ENCODE measurements around the gene SCRN3.
"Not testable (repeated sequence)": the region's sequence is repeated elsewhere in the genome, so short reads cannot be mapped to it uniquely, and the experiment has no call there.

The SCRN3 gene

DNA sequence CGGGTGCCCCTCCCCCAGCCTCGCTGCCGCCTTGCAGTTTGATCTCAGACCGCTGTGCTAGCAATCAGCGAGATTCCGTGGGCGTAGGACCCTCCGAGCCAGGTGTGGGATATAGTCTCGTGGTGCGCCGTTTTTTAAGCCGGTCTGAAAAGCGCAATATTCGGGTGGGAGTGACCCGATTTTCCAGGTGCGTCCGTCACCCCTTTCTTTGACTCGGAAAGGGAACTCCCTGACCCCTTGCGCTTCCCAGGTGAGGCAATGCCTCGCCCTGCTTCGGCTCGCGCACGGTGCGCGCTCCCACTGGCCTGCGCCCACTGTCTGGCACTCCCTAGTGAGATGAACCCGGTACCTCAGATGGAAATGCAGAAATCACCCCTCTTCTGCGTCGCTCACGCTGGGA is 14.5 kb downstream of the SCRN3 start:
- not testable (repeated sequence) for DNase-seq

DNA sequence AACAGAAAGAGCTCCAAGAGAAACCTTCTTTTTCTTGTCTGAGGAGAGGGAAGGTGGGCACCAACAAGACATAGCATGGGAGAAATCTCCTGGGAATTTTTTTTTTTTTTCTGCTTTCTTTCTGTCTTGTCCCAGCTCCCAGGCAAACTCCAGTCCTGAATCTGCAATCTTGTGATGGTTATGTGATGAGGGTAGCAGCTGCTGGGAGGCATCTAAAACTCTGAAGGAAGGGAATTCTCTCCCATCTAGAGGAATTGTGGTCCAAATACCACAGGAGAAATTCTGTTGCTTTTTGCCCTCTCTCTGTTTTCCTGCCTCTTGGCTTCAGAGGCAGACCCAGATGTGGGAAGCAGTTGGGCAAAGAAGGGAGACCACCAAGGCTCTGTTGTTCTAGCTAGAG is 16.7 kb downstream of the SCRN3 start:
- DNase-seq: no peak

DNA sequence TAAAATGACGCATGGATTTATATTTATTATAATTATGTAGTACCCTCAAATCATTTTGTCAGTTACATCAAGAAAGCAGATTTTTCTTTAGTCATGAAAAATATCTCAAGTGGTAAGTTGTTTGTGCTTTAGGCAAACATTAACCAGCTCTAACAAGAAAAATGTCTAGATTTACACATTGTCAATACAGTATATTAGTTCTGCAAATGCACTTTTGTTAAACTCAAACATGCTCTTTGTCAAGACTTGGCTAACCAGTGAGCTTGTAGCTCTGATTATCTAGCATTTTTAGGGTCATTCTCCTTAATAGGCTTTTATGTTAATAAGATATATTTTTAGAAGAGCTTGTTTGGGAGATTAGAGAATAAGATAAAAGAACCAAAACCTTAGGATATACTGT is 32.7 kb downstream of the SCRN3 start:
- no peak for DNase-seq

DNA sequence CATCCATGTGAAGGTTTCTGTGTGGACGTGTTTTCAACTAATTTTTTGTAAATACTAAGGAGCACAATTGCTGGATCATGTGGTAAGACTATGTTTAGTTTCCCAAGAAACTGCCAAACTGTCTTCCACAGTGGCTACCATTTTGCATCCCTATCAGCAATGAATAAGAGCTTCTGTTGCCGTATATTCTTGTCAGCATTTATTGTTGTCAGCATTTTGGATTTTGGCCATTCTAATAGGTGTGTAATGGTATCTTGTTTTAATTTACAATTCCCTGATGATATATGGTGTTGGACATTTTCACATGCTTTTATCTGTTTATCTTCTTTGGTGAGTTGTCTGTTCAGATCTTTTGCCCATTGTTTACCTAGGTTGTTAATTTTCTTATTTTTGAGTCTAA is 34.5 kb downstream of the SCRN3 start:
- DNase-seq: no peak

DNA sequence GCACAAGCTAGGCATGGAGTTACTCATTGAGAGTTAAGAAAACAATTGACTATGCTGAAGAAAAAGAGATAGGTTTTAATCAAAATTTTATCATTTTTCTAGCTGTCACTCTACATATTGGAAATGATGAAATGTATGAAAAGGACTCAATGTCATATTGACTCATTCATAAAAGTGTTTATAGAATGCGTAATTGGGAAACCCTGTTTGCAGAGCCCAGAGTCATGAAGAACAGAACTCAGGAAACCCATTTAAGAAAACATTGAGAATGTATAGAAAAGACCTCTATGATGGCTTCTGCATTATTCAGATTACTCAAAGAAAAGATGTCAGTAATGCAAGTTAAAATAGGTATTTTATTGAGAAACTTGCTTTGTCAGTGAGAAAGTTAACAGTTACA is 36.4 kb downstream of the SCRN3 start:
- DNase-seq: no peak

DNA sequence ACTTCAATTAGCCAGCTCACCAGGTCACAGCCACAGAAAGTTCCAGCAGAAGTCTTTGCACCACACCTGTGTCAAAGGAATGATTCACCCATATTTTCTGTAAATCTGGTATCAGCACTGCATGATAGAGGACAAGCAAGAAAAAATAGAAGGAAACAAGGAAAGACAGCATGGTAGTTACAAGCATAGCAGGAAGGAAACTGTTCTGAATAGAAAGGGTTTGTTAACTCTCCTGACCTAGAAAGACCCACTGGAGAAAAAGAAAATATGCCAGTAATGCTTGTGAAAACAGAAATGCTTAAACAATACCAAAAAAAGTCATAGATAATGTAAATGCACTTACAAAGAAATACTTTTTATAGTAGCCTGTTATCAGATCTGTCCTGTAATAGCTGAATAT is 40.8 kb downstream of the SCRN3 start:
- no peak for DNase-seq

DNA sequence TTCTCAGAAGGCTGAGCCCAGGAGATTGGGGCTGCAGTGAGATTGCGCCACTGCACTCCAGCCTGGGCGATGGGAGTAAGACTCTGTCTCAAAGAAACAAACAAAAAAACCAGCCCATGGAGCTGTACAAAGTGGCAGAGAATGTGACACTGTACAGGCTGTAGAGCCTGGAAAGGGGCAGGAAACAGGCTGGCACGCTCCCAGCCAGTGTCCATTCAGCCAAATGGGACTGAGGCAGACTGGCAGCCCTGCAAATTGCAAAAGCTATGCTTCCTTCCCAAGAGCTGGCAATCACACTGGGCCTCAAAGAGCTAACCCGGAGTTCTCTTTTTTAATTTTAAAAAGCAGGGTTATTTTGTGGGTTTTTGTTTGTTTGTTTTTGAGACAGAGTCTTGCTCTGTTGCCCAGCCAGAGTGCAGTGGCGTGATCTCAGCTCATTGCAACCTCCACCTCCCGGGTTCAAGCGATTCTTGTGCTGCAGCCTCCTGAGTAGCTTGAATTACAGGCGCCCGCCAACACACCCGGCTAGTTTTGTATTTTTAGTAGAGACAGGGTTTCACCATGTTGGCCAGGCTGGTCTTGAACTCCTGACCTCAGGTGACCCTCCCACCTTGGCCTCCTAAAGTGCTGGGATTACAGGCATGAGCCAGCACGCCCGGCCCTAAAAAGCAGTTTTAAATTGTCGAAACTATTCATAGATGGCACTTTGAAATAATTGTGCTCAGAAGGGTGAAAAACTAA is 42.8 kb downstream of the SCRN3 start:
- no peak for DNase-seq

DNA sequence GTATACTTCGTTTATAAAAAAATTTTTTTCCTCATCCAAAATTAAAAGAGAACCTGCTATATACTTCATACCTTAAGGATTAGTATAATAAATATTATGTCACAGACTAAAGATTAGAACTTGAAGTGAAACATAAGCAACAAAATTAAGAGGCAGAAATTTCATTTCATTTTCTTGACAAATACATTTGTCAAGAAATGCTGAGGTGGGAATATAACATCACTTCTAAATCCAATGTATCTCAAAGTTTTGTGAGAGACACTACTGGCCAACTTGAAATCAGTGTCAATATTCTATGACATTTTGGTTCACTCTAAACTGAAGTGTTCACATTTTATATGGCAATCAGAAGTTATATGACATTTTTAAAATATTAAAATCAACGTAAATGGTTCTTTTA is 43.8 kb downstream of the SCRN3 start:
- no peak for DNase-seq

DNA sequence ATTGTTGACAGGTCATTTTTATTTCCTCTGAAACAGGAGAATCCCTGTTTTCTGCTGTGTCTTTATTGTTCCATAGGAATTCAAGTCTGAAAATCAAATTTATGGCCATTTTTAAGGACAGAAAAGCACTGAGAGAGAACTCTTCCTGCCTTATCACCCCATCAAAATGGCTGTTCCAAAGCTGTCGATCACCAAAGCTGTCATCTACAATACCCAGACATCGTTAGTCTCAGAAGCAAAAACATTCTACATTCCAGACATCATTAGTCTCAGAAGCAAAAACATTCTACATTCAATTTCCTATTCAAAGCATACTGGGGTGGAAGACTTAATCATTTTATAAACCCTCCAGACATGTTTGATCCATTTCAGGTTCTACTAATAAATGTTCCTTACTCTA is 44.4 kb downstream of the SCRN3 start:
- DNase-seq: no peak

DNA sequence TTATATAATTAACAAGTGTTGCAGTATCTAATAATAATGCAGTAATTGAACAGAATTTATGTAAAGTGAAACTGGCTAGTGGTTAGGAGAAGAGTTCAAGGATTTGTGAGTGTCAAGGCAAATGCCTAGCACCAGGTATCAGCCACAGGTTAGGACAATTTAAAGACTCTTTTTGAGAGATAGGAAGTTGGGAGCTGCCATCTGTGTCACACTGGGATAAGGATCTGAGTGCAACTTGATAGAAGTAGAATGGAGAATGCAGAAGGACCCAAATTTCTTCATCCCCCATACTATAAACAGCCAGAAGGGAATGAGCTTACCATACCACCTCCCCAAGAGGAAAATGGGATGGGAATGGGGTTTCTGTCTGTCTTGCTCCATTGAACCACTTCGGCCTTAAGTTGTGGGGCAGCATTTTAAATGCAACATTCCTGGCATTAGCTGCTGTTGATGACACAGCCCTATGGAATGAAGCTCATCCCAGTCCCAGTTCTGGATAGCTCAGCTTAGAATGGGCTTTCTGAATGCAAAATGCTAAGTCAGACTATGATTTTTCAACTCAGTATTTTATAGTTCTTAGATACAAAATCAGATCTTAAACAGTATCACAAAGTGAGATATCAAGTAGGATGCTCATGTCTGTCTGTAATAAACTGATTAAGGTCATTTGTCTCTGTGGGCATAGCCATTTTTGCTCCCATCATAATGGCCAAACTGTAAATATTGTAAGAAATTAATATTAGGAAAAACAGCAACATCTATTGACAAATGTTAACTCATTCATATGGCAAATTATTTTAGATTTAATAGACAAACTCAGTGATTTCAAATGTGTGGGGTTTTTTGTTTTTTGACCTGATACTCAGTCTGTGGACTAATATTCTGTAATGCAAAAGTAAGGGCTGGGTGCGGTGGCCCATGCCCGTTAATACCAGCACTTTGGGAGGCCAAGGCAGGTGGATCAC is 47.3 kb downstream of the SCRN3 start:
- no peak for DNase-seq

DNA sequence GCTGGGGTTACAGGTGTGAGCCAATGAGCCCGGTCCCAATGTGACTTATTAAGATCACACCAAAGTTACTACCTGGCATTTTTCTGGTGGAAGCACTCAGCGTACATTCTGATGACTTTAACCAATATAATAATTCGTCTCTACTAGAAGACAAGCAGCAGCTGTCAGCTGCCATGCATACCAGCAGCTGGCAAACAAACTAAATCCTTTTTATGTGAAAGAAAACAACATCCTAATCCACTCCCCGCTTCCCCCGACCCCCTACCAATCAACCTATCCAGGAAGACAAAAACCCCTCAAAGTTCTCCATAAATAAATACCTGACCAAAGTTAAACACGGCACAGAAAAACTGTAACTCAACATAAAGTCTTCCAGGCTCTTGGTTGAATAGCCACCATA is 49.2 kb downstream of the SCRN3 start:
- DNase-seq: no peak

DNA sequence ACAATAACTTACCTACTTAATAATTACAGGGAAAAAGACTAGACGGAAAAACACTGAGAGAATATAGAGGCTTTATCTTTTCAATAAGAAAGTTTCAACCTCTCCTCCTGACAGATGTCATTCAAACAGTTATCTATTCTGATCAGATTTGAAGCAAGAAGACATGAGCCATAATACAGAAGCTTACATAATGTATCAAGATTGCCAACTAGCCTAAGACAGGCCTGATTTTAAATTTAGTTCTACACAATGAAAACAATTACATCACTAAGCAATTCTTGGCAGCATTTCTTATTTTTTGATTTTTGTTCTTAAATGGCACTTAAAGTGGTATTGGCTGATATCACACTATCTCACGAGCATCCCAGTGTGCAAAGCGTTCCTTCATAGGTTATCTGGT is 49.7 kb downstream of the SCRN3 start:
- DNase-seq: no peak

DNA sequence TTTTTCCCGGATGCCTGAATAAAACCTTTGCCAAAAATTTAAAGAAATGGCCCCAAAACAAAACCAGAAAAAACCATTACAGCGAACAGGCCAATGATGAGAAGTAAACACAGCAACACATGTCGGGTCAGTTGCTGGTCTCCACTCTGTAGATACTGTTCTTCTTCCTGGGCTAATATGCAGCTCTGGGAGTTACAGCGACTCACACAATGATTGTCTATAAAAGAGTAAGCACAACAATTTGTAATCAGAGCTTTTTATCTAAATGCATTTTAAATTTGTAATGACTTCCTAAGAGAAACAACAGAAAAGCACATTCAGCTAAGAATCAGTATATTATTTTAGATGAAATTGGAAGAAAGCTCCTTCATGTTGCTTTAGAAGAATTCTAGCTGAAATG is 51.0 kb downstream of the SCRN3 start:
- DNase-seq: no peak

DNA sequence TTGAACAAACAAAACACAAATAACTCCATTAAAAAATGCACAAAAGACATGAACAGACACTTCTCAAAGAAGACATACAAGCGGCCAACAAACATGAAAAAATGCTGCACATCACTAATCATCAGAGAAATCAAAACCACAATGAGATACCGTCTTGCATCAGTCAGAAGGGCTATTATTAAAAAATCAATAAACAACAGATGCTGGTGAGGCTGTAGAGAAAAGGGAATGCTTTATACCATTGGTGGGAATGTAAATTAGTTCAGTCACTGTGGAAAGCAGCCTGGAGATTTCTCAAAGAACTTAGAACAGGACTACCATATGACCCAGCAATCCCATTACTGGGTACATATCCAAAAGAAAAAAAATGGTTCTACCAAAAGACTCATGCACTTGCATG is 53.5 kb downstream of the SCRN3 start:
- DNase-seq: no peak

DNA sequence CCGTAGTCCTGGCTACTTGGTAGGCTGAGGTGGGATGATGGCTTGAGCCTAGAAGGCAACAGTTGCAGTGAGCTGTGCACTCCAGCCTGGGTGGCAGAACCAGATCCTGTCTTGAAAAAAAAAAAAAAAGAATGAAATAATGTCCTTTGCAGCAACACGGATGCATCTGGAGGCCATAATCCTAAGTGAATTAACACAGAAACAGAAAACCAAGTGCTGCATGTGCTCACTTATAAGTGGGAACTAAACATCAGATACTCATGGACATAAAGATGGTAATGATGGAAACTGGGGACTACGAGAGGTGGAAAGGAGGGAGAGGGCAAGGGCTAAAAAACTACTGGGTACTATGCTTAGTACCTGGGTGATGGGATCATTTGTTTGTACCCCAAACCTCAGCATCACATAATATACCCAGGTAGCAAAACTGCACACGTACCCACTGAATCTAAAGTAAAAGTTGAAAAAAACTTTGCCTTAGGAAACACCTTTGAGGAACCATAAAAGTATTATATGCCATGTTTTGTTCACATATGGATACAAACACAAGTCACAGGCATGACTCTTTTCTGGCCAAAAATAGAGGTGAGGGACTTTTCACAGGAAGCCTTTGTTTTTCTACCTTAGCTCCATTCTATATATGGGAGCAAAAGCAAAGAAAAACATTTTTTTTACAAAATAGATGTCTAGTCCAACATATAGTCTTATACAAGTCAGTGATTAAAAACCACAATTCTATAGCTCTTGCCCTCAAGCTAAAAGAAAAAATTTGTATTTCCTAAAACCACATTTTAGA is 54.7 kb downstream of the SCRN3 start:
- DNase-seq: peak in 1 of 2 donors; percentile 8

DNA sequence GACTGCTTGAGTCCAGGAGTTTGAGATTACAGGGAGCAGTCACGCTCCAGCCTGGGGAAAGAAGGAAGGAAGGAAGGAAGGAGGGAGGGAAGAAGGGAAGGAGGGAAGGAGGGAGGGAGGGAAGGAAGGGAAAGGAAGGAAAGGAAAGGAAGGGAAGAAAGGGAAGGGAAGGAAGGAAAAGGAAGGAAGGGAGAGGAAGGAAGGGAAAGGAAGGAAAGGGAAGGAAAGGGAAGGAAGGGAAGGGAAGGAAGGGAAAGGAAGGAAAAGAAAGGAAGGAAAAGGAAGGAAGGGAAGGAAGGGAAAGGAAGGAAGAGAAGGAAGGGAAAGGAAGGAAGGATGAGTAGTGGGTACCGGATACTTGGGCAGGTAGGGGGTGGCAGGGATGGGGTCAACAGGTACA is 59.0 kb downstream of the SCRN3 start:
- no peak for DNase-seq

DNA sequence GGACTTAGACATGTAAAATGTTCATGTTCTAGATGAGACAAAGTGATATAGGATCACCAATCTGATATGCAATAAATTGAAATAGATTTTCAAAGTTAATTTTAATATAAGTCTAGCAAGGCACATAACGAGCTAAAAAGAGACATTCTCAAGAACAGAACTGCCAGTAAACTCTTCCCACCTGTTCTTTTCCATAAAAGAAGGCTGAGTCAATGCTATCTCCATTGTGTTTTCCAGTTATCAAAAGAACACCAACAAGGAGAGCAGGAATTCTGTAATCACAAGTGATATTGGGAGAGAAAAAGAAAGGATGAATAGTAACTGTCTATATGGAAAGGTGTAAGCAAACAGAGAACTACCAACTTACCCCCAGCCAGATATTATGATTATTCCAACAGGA is 65.7 kb downstream of the SCRN3 start:
- no peak for DNase-seq

DNA sequence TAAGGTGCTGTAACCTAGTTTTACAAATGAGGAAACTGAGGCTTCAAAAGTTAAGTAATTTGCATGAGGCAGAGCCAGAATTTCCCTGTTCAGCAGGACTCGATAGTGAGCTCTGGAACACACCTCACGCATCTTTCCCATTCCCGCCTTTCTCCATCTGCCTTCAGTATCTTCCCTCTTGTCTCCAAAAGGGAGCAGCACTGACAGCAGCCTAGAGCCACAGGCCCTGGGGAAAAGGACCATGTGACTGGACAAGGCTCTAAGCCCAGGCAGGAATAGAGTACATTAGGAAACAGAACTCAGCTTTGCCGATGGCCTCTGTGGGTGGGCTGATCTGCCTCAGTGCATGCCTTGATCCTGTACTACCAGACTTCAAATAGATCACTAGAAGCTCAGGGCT is 69.8 kb downstream of the SCRN3 start:
- DNase-seq: no peak

DNA sequence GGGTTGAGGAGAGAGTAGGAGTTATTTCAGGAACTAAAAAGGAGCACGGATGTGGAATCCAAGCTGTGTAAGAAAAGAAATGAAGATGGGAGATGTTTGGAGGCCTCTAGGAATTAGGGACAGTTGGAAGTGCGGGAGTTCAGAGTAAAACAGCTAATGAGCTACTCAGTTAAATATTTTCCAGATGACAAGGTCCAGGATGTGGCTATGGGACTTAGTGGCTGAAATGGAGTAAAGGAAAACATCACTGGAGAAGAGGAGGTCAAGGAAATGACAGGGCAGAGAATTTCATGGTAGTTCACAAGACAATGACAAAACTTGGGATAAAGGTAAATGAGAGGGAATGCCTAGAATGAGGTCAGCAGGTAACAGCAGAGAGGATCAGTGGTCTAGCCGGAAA is 78.3 kb downstream of the SCRN3 start:
- DNase-seq: no peak

DNA sequence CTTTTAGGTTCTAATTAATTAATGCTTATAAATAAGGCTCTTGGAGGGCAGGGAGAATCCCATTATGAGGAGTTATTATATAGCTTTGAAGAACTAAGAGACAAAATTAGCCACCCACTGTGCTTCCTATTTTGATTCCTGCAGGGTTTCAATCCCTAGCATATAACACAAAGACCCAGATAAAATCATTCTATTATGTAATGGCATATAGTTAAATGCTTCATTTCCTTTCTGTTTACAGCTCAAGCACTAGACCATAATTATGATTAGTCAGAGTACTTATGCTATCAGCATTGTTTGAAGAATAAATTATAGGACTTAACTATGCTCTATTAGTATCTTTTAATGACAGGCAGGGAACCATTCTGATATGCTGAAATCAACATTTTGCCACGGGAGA is 82.2 kb downstream of the SCRN3 start:
- no peak for DNase-seq
